Measurements from ENCODE around the gene ESF1. TPM values are rescaled to one million over a fixed set of nuclear protein-coding genes. Genes with fewer than 3 reads are reported as not detected.

The ESF1 gene
- total and polyA plus RNA-seq, 2 of the 8 experiments (the other 6 are each of a cell fraction or from before 2014, with no cell fraction given): 1.1 to 32.9 TPM

DNA sequence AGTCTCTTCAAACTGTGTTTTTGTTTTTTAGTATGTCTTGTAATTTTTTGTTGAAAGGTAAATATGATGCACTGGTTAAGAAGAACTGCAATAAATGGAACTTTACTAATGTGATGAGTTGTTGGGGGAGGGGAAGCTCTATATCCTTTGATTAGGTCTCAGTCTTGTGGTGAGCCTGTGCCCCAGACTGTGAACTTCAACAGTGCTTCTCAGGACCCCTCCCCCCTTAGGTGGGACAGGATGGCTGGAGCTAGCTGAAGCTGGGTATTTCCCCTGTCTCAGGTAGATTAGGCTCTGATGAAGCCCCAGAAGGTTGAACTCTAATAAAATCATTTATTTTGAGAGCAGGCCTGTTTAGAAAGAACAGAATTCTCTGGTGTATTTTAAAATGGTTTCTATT lies 114.6 kb downstream of the ESF1 start:
- Histone ChIP-seq H2BK15ac (ENCODE audit: low read length) (no peak overlapping the region), H4K91ac (replicated peaks; ENCODE audit: insufficient read length, low read length) (no peak overlapping the region), H2BK120ac (replicated peaks; ENCODE audit: low read depth, low read length) (no peak overlapping the region), H3K56ac (replicated peaks; ENCODE audit: insufficient read length, low read depth, low read length) (no peak overlapping the region), H3K27me3 (replicated peaks in 1 of 4; ENCODE audit: control insufficient read depth in 3 of 4, extremely low read depth in 1 of 4, insufficient read depth in 3 of 4, low read length in 3 of 4) (no peaks in the 10 kb centered on the region), H3K79me1 (ENCODE audit: low read depth, low read length) (no peaks in the 10 kb centered on the region), H3K14ac (ENCODE audit: insufficient read length) (no peak overlapping the region), H3K79me2 (ENCODE audit: control insufficient read depth in 1 of 2, insufficient read depth in 2 of 2, low read length in 2 of 2) (no peaks in the 10 kb centered on the region), H4K8ac (ENCODE audit: extremely low read depth, insufficient read depth, low read length) (no peak overlapping the region), H3K18ac (ENCODE audit: extremely low read depth, low read length) (no peak overlapping the region), H2BK20ac (ENCODE audit: low read length) (no peak overlapping the region), H2BK5ac (ENCODE audit: low read depth, low read length) (no peak overlapping the region), H3K9me3 (ENCODE audit: insufficient read depth in 2 of 2, low read depth in 1 of 2, low read length in 1 of 2) (no peaks in the 10 kb centered on the region), H4K5ac (ENCODE audit: insufficient read length, low read depth, low read length) (no peak overlapping the region), H2AK5ac (ENCODE audit: low read depth, low read length) (no peak overlapping the region), H3K4ac (replicated peaks; ENCODE audit: insufficient read length, low read depth, low read length) (no peak overlapping the region), H3K27ac (ENCODE audit: low read depth, low read length) (no peak overlapping the region), H3K36me3 (ENCODE audit: control insufficient read depth in 2 of 4, insufficient read depth in 4 of 4, low read length in 3 of 4) (no peaks in the 10 kb centered on the region), H2BK12ac (ENCODE audit: low read depth, low read length) (no peak overlapping the region), H3K4me3 (ENCODE audit: extremely low read depth in 1 of 4, insufficient read depth in 2 of 4, low read depth in 3 of 4, low read length in 4 of 4) (no peak overlapping the region), H3K23ac (ENCODE audit: insufficient read length) (no peak overlapping the region), H3K4me1 (replicated peaks in 1 of 4; ENCODE audit: control insufficient read depth in 3 of 4, insufficient read depth in 4 of 4, low read length in 3 of 4) (no peaks in the 10 kb centered on the region), H3K23me2 (ENCODE audit: low read depth, low read length) (no peaks in the 10 kb centered on the region), H3K4me2 (ENCODE audit: insufficient read depth in 1 of 2, low read depth in 2 of 2, low read length in 2 of 2) (no peak overlapping the region), H3K9ac (replicated peaks in 1 of 4; ENCODE audit: extremely low read depth in 1 of 4, low read depth in 3 of 4, low read length in 3 of 4) (no peak overlapping the region), H4K20me1 (replicated peaks in 1 of 2; ENCODE audit: control insufficient read depth in 1 of 2, insufficient read depth in 2 of 2, low read length in 2 of 2) (no peaks in the 10 kb centered on the region), H2AFZ (ENCODE audit: low read length) (no peak overlapping the region)
- TF ChIP-seq SIN3A (conservative IDR thresholded peaks at IDR 0.05 in 1 of 2, IDR thresholded peaks at IDR 0.05 in 1 of 2; ENCODE audit: low read depth in 1 of 2, low read length in 2 of 2) (no peak), KDM4A (IDR thresholded peaks at IDR 0.05; ENCODE audit: low read depth, low read length, severe bottlenecking) (no peak), SIRT6 (IDR thresholded peaks at IDR 0.05; ENCODE audit: low read length) (no peak), CTBP2 (IDR thresholded peaks at IDR 0.05; ENCODE audit: borderline replicate concordance, insufficient read depth, insufficient read length, low read length) (no peak), CBX5 (IDR thresholded peaks at IDR 0.05; ENCODE audit: low read depth, low read length) (no peak), SIX5 (IDR thresholded peaks at IDR 0.05; ENCODE audit: low read depth, low read length) (no peak), HDAC6 (IDR thresholded peaks at IDR 0.05; ENCODE audit: low read depth, low read length) (no peak)
- ChIA-PET POLR2A (ENCODE audit: partially characterized antibody) (no interaction called here), CTCF (ENCODE audit: partially characterized antibody) (no interaction called here)
- DNase-seq (ENCODE audit: low read depth in 1 of 2, low spot score in 2 of 2) (peak in 1 of 2 experiments; percentile 28), FAIRE-seq (no peak)

Measured in H1 (cell line).